Mesenteric fat pad (tissue), 1 donor: Measurements from ENCODE around the gene EMC10. TPM values are rescaled to one million over a fixed set of nuclear protein-coding genes. Genes with fewer than 3 reads are reported as not detected.
A peak's percentile ranks its signal among the peaks of the same experiment; 100 is the strongest.

Experiments
- DNase-seq: peaks from one replicate; pipeline ENCODE4 v3.0.0-alpha.2; 2020; ENCODE audit warnings: low spot score
- total RNA-seq: library from RNA; stranded (reverse); fragmentation: NEBNext Ultra II Directional; extraction: Animal tissue kit (Norgen Biotek cat#: 25700); gene quantifications from one replicate; pipeline ENCODE4 v1.2.1, GENCODE V29; 2021
- donor health status: DM: yes; HTN: yes; CAD: no.

Gene EMC10
- total RNA-seq, 1 donor from 2014 or later, result 53.3 TPM

DNA sequence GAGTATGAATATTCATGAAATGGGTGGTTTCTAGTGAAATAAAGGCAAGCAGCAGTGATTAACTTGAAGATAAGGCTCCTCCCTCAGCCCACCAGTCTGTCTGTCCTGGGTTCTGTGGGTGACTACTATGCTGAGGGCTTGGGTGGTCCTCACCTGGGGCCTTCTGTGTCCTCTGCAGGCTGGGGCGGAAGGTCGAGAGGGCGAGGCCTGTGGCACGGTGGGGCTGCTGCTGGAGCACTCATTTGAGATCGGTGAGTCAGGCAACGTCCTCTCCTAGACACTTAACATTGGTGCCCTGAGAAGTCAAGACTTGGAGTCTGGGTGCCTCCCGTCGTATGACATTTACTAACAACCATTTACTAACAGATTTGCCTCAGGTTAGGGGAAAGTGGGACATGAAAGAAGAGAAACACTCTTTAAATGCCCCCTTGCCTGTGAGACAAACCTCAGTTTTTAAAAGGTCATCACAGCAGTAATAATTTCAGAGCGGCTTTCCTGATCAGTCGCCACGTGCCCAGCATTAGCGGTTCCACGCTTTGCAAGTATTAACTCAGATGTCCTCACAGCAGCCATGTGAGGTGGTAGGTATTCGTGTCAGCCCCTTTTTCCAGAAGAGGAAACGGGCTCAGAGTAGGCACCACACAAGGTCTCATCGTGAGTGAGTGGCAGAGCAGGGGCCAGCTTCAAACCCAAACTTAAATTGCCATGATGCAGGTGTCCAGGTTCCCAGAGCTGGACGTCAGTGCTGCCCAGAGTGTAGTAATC, 1.6 kb downstream of the EMC10 start:
- DNase-seq, result no peak

DNA sequence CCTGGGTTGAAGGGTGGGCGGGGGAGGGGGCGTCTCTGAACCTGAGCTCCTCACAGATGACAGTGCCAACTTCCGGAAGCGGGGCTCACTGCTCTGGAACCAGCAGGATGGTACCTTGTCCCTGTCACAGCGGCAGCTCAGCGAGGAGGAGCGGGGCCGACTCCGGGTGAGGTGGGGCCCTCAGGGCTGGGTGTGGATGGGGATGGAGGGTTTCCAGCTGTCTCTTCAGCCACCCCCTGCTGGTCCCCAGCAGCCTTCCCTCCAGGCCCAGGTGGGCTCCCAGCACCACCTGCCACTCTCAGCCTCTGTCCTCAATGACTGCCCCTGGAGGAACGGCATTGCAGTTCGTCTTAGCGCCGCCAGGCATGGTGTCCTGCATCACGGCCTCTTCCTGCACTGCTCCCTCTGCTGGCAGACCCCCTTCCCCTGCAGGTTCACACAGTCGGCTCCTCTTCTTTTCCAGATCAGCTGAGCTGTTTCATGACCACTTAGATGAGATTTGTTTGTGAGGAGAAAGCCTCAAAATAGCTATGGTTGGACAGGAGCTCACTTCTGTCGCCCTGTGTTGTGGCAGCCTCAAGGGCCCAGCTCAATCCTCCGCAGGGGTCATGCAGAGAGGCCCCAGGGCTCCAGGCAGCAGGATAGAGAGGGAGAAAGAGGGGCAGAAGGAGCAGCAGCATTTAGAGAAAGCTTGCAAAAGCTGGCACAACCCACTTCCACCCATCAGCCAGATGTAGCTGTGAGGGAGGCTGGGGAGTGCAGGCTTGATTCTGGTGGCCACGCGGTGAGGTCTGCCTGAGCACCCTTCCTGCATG, 2.8 kb downstream of the EMC10 start:
- DNase-seq, result no peak

DNA sequence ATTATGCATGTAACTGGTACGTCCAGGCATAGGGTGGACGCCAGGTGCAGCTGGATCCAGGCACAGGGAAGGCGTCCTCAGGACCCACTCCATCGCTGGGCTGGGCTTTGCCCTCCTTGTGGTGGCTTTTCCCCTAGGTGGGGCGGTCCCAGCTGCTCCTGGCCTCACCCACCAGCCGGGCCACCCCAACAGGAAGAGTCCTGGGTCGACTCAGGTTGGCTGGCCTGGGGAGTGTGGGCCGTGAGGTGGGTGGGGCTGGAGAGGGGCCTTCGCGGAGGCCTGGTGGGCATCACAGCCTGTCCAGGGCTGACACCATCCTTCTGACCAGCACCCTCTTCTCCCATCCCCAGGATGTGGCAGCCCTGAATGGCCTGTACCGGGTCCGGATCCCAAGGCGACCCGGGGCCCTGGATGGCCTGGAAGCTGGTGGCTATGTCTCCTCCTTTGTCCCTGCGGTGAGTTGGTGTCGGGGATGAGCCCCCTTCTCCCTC, 3.5 kb downstream of the EMC10 start:
- no peak for DNase-seq

DNA sequence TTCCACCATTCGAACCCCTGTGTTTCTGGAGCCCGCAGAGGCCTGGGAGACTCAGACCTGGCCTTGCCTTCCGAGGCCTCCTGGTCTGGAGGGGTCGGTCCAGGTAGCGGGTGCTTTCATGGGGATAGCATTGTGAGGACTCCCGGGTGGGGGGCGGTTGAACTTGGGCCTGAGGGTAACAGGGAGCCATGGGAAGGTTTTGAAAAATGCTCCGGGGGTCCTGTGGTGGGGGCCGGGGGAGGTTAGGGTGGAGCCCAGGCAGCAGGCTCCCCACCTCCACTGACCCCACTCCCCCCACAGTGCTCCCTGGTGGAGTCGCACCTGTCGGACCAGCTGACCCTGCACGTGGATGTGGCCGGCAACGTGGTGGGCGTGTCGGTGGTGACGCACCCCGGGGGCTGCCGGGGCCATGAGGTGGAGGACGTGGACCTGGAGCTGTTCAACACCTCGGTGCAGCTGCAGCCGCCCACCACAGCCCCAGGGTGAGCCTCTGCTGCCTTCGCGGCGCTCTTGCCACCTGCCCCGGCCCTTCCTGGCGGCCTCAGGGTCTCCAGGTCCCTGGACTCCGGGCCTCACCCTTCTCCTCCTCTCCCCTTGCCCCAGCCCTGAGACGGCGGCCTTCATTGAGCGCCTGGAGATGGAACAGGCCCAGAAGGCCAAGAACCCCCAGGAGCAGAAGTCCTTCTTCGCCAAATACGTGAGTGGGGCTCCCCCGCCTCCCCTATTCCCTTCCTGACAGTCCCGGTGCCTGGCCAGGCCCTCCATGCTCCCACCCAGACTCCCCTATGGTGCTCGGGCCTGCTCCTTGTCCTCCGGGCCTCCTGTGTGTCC, 4.2 kb downstream of the EMC10 start:
- peak; percentile 83 for DNase-seq

DNA sequence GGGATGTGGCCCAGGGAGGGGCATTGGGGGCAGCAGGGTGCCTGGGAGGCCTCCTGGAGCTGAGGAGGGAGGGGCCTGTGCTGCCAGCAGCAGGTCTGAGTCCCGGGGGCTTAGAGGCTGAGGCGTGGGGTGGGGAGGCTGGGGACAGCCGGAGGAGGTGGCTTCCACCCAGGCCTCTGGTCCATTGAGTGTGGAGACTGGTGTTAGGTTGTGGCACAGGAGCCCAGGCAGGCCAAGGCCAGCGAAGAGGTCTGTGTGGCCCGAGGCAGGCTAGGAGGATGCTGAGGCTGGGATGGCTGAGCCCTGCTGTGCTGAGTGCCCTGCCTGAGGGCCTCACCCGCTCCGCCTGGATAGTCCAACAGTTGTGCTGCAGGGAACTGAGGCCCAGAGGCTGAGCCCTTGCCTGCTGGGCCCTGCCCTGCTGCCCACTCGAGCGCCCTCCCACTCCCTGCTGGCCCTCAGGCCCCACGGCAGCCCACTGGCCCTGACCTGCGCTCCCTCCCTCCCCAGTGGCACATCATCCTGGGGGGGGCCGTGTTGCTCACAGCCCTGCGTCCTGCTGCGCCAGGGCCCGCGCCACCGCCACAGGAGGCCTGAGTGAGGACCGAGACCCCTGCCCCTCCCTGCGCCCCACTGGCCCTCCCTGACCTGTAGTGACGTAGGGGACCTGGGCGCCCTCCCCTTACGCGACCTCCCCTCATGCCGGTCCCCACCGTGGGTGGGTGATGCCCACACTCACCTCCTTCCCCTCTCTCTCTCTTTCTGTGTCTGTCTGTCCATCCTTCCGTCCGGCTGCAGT, 5.2 kb downstream of the EMC10 start:
- DNase-seq, result peak; percentile 86

DNA sequence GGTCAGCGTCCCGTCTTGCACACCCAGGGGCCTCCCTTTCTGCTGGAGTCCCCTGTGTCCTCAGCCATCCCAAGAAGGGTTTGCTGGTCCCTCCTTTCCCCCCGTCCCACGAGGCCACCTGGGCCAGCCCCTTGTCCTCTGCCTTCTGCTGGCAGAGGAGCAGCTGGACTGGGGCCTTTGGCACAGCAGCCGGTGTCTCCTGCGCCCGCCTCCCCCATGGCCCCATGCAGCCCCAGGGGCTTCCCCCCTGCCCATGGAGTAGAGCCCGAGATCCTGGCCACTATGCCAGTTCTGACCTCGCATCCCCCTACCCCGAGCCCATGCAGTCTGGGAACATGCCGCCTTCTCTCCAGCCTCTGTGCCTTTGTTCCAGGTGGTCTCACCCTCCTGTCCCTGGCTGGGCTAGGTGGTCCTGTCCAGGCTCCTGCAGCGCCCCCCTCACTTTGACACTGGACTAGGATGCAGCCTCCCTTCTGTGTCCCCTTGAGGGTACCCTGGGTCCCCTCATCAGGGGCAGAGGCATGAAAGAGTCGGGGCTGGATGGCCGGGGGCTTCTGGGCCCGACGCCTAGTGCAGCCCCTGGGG, 6.1 kb downstream of the EMC10 start:
- no peak for DNase-seq

DNA sequence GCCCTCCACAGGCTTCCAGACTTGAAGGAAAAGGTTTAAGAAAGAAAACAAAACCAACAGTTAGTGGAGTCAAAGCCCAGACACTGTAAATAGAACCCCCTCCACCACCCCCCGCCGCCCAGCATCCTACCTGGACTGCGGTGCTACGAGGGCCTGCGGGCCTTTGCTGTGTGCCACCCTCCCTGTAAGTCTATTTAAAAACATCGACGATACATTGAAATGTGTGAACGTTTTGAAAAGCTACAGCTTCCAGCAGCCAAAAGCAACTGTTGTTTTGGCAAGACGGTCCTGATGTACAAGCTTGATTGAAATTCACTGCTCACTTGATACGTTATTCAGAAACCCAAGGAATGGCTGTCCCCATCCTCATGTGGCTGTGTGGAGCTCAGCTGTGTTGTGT, 6.6 kb downstream of the EMC10 start:
- no peak for DNase-seq

DNA sequence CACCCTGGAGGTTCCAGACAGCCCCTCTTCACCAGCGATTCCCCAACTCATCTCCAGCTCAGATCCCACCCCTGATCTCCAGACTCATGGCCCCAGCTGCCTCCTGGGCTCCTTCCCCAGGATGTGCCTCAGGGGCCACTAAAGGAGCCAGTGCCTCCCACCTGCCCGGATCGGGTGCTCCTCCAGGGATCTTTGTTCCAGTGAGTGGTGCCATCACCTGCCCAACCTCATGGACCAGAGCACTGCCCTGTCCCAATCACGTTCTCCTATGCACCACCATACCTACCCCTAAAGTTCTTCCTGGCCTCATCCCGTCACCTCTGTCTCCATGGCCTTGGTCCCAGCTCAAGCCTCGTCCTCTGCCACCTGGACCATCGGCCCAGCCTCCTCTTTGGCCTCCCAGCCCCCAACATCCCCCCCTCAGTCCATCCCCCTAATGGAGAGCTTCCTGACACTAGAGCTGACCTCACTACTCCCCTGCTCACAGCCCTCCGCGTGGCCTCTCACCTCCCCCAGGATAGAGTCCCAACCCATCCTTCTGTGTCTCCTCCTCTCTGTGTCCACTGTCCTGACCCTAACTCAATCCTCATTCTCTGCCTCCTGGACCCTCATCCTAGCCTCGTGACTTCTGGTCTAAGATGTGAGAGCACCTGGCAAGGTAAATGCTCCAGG, 9.1 kb downstream of the EMC10 start:
- DNase-seq, result no peak

DNA sequence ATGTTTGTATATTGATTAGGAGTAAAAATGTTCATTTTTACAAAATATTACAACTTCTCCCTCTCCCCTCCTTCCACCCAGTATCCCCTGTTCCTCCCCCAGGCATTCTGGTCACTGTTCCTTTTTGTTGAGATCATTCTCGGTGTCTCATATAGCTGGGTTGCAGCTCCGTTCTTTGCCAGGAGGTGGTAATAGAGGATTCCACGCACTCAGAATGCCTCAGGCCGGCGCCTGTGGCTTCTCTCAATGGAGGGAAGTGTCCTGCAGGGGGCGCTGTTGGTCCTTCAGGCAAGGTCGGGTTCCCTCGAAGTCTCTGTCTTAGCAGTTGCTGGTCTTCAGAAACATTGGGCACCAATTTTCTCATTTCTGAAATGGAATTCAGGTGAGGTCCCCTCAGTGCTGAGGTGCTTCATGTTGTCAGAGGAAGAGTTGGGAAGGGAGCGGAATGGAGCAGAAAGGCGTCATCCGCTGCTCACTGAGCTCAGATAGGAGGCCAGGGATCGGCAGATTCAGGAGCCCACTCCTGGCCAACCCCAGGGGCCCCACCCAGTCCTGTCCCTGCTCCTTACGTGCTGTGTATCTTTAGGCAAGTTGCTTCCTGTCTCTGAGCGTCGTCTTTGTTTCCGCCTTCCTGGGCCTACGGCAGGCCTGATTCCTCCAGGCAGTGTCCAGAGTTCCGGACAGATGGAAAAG, 10.7 kb downstream of the EMC10 start:
- DNase-seq, result no peak

DNA sequence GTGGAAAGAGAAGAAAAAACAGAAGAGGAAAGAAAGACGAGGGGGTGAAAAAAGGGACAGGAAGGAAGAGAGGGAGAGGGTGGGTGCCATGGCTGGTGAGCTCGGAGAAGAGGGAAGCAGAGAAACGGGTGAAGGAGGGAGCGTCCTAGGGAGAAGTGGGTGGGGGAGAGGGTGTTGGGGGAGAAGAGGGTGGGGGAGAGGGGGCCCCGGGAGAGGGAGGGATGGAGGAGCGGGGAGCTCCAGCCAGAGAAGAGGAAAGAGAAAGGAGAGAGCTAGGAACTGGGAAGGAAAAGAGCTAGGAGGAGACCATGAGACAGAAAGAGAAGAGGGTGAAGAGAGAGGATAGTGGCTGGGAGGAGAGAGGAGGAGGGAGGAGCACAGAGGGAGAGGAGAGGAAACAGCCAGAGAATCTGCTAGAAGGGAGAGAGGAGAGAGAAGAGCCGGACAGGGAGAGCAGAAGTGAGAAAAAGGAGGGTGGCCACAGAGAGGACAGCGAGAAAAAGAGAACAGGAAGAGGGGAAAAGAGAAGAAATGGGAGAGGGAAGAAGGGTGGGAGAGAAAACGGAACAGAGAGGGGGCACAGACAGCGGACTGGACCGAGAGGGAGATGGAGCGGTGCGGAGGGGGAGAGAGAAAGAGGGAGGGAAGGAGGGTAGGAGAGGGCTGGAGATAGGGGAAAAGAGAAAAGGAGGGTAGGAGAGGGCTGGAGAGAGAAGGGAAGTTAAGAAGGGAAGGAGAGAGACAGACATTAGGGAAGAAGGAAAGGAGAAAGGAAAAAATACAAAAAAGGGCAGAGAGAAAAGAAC, 12.3 kb downstream of the EMC10 start:
- DNase-seq, result no peak

DNA sequence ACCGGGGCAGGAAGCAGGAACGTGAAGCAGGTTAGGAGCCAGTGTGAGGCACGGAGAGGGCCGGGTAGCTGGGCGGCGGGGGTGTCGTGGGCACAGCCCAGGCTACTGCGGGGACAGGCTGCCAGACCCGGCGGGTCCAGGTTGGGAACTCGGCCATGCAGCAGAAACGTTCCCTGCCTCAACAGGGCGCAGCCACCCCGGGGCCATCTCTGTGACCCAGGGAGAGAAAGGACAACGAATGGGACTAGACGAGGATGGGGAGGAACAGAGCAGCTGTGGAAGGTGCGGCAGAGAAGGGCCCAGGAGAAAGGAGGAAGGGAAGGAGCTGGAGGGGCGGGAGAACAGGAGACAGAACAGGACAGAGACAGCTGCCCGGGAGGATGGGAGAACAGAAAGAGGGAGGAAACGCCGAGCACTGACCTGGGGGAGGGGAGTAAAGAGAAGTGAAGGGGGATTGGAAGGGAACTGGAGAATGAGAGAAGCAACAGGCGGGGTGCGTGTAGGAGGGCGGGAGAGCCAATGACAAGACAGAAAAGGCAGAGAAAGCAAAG, 13.2 kb downstream of the EMC10 start:
- DNase-seq, result no peak

DNA sequence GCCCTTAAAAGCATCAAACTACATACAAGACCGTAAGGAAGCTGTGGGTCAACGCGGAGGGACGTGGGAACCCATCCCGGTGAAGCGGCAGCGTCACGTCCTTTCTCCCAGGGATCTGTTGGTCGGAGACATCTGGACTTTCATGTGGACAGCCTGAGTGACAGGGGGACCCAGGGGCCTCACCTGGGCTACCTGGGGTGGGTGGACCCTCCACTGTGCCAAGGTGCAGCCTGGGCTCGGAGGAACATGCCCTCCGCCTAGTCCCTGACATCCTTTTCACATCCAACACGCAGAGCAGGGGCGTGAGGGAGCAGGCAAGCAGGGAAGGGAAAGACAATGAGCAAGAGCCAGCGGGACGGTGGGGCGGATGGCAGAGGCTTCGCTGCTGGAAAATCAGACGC, 14.1 kb downstream of the EMC10 start:
- no peak for DNase-seq

DNA sequence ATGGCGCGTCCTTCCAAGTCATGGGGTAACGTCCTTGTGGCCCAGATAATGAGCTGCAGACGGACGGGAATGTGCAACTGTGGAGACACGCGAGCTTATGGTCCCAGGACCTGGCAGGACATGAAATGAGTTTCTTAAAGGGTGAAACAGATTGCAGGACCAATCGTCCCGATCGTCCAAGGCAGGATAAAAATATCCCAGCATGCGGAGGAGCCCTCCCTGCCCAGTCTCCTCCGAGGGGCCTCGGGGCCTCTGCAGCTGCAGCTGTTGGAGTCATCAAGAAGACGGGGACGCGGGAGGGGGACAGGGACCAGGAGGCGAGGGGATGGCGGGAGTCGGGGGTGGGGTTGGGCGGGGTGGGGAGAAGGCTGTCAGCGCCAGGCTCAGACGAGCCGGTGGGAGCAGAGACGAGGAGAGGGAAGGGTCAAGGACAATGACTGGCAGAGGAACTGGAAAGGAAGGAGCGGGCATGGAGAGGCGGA, 14.7 kb downstream of the EMC10 start:
- DNase-seq, result no peak

DNA sequence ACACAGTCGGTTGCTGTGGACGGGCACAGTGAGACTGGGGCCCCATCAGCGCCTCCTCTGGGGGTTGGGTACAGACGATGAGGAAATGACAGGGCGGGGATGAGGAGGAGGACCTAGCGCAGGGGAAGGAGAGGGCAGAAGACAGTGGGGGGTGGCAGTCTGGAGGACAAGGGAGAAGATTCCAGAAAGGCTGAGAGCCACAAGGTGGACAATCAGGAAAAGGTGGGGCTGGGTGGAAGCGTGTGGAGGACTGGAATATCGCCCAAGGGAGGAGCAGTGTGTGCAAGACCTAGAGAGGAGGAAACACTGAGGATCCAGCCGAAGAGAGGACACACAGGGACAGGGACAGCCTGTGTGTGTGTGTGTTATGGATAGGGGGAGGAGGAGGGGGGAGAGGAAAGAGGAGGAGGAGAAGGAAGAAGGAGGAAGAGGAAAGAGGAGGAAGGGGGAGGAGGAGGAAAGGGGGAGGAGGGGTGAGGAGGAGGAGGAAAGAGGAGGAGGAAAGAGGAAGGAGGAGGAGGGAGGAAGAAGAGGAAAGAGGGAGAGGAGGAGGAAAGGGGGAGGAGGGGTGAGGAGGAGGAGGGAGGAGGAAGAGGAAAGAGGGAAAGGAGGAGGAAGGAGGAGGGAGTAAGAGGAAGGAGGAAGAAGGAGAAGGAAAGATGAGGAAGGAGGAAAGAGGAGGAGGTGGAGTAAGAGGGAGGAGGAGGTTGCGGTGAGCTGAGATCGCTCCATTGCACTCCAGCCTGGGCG, 16.2 kb downstream of the EMC10 start:
- no peak for DNase-seq

DNA sequence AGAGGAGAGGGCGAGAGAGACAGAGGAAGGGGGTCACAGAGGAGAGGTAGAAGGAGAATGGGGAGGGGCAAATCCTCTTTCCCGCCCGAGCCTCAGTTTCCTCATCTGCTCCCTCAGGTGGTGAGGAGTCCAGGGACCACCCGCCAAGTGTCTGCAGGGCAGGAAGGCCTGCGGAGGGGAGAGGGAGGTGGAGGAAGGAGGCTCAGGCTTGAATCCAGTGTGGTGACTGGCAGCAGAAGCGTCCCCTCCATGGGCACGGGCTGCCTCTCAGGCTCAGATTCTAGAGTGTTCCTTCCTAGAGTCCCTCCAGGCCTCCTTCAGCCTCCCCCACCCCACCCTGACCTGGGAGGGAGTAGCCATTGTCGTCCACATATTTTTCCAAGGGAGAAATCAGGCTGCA, 16.9 kb downstream of the EMC10 start:
- no peak for DNase-seq

DNA sequence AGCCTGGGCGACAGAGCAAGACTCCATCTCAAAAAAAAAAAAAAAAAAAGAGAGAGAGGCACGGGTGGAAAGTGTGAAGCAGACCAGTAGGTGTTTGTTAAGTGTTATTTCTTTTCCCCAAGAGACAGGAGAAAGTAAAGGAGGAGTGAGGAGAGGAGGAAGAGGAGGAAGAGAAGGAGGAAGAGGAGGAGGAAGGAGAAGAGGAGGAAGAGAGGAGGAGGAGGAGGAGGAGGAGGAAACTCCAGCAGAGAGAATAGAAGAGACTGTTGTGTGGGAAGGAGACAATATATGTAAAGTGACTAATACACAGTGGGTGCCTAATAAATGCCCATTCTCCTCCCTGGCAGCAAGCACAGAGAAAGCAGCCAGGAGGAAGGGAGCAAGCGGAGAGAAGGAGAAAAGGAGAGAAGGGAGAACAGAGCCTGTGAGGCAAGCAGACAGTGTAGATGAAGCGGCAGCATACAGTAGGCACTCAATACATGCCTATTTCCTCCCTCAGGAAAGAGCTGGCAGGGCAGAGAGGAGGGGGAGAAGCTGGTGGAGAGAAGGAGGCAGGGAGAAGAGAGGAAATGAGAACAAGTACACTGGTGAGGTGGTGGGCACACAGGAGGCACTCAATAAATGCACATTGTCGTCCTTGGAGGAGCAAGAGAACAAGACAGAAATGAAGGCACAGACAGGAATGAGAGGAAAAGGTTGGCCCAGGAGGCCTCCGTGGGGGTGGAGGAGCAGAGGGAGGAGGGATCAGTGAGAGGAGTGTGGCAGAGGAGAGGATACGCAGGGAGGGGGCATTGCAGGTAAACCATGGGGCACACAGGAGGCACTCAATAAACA, 18.1 kb downstream of the EMC10 start:
- DNase-seq, result no peak
